Skeletal muscle cell (primary cell): ENCODE measurements around the gene RANGRF.
A peak's percentile ranks its signal among the peaks of the same experiment; 100 is the strongest.

Source experiments
- DNase-seq: peaks from one replicate; pipeline ENCODE4 v3.0.0-alpha.2; 2010; ENCODE audit warnings: low read depth
- H3K4me3 ChIP-seq: 2 replicates; pipeline ENCODE4 v1.5.1; 2011; ENCODE audit warnings: low read depth, mild to moderate bottlenecking, control low read depth, low read length, moderate library complexity

RANGRF gene

DNA sequence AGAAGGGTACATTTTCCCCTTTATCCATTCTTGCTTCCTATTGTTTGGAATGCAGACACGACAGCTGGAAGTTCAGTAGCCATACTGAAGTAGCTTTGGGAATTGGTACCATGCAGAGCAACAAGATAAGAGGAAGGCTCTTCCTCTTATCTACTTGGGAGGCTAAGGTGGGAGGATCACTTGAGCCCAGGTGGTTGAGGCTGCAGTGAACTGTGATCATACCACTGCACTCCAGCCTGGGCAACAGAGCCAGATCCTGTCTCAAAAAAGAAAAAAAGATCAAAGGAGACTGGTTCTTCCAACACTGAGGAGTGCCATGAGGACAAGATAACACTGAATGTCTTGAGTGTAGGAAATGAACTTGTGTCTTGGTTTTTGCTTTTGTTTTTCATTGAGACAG is 16.0 kb upstream of the RANGRF start:
- no peak for DNase-seq

GRCh38 chr17:8273884-8274444 is 14.5 kb upstream of the RANGRF start:
- H3K4me3 ChIP-seq, result no peak overlapping the region
- no peak for DNase-seq

More for the DNA sequence above, 16.0 kb upstream of the RANGRF start:
- no peak overlapping the region for H3K4me3 ChIP-seq

DNA sequence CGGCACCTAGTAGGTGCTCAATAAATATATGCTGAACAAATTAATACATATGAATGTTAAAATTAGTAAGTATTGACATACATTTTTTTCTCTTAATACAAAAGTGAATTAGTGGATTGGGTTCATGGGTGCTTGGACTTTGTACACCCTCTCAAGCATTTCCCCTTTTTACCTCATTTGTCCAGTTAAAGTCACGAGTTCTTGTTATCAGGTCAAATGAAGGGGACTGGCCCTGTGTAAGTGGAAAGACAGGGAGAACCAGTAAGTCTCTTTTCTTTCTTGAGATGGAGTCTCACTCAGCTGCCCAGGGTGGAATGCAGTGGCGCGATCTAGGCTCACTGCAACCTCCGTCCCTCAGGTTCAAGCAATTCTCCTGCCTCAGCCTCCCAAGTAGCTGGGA is 13.7 kb upstream of the RANGRF start:
- H3K4me3 ChIP-seq, result no peak overlapping the region
- DNase-seq, result no peak

DNA sequence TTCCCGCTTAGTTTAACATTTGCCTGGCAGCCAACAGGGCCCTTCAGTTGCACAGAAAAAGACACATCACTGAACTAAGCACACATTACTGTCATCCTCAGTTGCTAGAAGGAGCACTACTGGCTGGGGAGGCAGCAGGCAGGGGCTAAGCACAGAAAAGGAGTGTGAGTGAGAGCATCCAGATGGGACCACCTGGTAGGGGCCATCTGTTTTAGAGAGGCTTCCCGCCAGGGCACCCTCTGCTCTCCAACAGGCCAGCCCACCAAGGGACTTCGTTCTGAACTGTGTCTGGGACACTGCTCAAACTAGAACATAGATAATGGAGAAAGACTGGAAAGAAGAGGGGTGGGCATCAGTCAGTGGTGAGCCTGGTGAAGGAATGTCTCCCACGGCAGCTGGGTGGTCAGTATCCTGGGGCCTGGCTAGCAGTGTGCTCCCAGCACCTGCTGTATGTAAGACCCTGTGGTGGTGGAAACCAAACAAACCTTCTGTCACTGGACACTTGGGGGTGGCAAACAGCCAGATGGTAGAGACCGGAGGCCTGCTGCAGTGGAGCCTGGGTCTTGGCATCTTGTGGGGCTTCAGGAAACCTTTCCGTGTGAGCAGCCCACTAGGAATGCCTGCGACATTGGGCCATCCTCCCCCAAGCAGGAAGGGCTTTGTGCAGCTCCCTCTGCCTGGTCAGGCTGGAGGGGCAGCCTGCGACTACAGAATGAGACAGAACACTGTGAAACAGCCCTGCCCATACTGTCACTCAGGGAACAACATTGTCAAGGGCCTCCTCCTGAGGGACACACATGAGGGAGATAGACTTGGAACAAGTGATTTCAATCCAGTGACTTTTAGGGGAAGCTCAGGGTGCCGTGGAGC is 12.8 kb upstream of the RANGRF start:
- H3K4me3 ChIP-seq, result no peak overlapping the region
- DNase-seq, result peak; percentile 29

- no peak overlapping the region for H3K4me3 ChIP-seq
- DNase-seq, result no peak
These were observed 11.2 kb upstream of the RANGRF start for GRCh38 chr17:8277317-8277716.

DNA sequence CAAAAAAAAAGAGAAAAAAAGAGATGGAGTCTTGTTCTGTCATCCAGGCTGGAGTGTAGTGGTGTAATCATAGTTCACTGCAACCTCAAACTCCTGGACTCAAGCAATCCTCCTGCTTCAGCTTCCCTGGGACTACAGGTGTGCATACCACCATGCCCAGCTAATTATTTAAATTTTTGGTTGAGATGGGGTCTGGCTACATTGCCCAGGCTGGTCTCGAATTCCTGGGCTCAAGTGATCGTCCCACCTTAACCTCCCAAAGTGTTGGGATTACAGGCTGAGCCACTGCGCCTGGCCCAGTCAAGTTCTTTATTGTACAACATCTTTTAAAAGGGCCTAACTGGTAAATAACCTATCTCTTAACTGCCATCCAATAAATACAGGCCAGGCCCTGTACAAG is 6.1 kb upstream of the RANGRF start:
- no peak for DNase-seq

DNA sequence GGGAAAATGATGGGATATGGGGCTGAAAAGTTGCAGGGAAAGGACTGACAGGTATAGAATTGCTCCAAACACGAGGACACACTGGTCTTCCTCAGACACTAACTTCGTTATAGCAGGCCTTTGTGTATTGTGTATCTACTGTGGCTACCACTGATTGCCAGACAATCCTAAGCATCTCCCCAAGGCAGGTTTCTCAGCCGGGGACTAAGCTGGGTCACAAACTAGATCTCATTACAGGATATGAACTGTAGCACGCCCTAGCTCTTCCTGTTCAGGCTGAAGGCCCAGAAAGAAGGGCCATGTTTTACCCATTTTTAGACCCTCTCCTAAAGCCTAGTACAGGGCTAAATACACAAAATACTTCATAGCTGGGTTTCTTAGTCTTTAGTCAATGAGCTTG is 5.1 kb upstream of the RANGRF start:
- DNase-seq, result no peak
- H3K4me3 ChIP-seq, result no peak overlapping the region

More for the DNA sequence above, 6.1 kb upstream of the RANGRF start:
- no peak overlapping the region for H3K4me3 ChIP-seq

GRCh38 chr17:8284126-8284525 is 4.3 kb upstream of the RANGRF start:
- no peak overlapping the region for H3K4me3 ChIP-seq
- no peak for DNase-seq

DNA sequence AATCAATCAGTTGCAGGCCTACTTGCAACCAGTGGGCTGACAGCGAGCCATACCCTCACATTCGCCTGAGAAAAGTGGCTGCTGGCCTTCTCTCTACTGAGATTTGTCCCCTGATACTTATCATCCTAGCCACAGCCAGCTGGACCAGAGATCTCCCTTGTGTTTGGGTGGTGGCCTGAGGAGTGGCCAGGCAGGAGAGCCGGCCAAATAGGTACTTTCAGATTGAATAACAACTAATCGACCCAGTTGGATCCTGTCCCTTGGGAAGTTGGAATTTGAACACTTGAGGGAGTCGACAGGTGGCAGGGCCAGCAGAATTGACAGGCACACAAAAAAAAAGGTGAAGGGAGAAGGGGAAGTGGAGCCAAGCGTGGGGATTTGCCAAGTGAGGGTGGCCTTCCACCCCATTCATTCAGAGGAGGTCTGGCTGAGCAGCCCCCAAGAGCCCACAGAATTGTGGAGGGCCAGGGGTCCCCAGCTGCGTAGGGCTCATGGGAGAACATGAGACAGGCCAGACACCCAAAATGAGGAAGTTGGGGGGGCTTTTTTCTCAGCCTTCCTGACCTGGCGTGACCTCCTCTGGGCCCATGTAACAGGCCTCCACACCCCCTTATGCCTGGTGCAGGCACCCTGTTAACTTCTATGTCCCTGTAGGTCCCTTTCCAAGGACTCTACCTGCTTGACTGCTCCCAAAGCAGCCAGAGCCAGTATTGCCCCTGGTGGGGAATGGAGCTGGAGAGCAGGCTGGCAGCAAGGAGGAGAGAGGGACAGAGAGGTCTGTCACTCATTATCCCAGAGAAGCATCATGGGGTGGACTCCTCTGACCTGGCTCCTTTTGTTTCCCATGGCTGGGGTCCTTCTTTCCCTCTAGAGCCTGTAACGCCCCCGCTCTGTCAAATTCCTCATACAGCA is 2.9 kb upstream of the RANGRF start:
- DNase-seq, result no peak
- H3K4me3 ChIP-seq, result no peak overlapping the region

DNA sequence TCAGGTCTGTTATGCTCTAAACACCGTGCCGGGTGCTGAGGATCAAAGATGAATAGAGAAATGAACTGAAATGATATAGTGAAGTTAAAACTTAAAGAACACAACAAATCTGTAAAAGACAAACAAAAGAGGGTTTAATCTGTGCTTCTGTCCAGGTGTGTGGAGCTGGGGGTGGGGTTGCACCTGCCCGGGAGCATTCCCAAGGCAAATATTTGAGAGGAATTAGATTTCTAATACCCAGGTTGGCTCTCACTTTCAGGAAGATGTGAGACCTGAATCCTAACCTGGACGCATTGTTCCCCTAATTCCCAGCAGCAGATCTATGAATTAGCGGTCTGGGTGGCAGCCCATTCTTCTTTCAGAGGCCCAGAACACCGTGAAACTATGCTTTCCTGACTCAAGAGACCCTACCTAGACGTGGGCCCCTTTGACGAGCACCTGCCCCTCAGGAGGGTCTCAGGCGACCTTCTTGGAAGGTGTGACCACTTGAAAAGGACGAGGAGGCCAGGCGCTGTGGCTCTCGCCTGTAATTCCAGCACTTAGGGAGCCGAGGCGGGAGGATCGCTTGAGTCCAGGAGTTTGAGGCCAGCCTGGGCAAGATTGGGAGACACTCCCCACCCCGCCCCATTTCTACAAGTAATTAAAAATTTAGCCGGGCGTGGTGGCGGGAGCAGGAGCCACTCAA is 677 bp upstream of the RANGRF start:
- peak overlapping the region; percentile 89 for H3K4me3 ChIP-seq
- no peak for DNase-seq

DNA sequence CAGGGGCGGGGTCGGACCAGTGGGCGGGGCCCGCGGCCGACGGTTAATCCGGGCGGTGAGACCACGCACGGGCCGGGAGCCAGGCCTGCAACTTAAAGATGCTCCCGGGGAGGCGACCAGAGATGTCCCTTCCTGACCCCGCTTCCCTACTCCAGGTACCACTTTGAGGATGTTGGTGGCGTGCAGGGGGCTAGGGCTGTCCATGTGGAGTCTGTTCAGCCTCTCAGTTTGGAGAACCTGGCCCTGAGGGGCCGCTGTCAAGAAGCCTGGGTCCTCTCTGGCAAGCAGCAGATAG is 580 bp downstream of the RANGRF start:
- DNase-seq, result no peak
- peak overlapping the region; percentile 89 for H3K4me3 ChIP-seq

- DNase-seq, result no peak
These were observed 1.6 kb downstream of the RANGRF start for GRCh38 chr17:8290043-8290442.

DNA sequence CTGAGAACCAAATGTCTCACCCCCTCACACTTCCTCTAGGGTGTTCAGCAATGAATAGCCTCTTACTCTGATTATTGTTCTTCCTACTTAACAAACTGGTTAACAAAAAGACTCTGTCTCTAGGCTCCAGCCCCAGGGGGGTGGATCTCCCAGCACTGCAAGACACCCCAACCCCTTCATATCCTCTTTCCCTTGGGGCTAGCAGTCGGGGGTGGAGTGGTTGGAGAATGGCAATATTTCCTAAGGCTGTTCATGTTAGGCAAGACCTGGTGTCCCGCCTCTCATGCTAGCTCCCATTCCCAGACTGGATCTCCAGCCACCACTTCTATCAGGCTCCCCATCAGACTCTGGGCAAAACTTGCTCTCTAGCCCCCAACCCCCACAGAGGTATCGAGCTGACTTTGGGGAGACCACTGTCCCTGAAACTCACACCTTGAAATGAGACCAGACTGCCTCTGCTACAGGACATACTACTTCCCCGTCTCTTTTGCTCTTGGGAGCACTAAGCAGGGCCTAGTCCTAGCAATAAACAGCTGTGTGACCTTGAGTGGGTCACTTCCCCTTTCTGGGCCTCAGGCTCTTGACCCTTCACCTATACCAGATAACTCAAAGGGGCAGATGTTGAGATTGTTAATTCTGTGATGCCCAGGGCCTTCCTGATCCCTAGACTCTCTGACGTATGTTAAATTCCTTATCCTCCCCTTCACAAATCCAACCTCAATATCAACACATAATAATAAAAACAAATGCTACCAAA is 4.3 kb downstream of the RANGRF start:
- no peak for DNase-seq
- H3K4me3 ChIP-seq, result no peak overlapping the region

More at GRCh38 chr17:8290043-8290442, 1.6 kb downstream of the RANGRF start:
- no peak overlapping the region for H3K4me3 ChIP-seq

DNA sequence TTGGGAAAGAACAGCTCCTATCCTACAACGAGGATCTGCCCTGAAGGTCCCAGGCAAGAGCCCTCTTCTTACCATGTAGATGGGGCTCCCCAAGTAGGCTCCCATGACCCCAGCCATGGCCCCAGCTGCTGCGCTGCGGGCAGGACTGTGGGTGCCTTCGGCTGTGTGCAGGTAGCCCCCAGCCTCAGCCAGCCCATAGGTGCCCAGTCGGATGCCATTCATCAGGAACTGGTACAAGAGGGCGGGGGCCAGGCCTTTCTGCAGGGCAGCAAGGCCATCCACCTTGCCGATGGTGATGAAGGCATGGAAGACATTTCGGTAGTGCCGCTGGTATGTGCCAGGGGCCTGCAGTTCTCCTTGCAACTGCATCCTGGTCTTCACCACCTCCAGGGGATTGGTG is 5.9 kb downstream of the RANGRF start:
- no peak for DNase-seq
- H3K4me3 ChIP-seq, result no peak overlapping the region

DNA sequence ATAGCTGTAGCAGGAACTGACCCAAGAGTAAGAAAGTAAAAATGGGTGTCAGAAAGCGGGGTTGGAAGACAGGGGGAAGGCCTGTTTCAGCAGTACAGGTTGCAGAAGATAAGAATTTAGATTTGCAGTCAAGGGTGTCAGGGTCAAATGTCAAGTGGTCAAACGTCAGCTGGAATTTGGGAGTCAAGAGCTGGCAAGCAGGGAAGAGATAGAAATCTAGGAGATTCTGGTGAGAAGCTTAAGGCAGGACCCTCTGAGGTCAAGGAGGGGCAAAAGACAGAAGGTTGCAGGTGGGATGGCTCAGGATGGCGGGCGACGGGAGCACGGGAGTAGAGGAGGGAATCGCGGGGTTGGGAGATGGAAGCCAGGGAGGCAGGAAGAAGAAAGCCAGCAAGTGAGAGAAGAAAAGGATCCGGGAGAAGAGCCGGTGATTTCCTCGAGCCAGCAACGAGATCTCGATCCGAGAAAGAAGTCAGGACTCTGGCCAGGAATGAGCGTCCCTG is 6.4 kb downstream of the RANGRF start:
- no peak for DNase-seq
- peak overlapping the region; percentile 73 for H3K4me3 ChIP-seq

DNA sequence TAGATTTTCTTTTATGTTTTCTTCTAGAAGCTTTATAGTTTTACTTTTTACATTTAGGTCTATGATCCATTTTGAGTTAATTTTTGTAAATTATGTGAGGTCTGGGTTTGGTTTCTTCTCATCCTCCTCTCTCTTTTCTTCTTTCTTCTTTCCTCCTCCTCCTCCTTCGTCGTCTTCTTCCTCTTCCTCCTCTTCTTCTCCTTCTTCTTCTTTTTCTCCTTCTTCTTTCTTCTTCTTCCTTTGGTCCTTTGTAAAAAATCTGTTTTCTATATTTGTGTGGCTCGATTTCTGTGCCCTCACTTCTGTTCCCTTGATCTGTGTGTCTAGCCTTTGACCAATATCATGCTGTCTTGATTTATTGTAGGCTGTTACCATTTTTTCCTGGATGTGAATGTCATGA is 11.8 kb downstream of the RANGRF start:
- H3K4me3 ChIP-seq, result no peak overlapping the region
- DNase-seq, result no peak

DNA sequence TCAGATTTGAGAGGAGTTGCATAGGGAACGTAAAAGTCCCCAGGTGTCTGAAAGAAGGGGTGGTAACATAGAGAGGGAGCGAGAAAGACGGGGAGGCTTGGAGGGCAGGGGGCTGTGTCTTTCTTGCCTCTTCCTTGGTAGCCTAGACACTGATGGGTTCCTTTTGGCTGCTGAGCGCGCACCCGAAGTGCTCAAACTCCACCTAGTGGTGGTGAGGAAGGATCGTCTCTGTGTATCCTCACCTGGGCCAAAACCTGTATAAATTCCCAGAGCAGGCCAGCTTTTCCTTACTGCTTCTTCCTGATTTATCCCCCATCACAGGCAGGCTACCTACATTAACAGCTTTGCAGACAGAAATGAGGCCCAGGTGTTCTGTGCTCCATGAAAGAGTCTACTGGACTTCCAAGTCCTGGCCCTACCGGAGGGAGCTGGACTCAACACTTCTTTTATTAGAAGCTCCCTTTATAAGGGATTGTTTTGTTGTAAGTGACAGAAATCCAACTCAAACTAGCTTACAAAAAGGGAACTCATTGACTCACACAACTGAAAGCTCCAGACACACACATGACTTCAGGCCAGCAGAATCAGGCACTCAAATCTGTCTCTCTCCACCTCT is 12.3 kb downstream of the RANGRF start:
- peak; percentile 15 for DNase-seq
- H3K4me3 ChIP-seq, result no peak overlapping the region

- DNase-seq, result no peak
- no peak overlapping the region for H3K4me3 ChIP-seq
These were observed 22.2 kb downstream of the RANGRF start for GRCh38 chr17:8310601-8311123.
